ENCODE measurements around the gene RLN3. TPM values are rescaled to one million over a fixed set of nuclear protein-coding genes. Genes with fewer than 3 reads are reported as not detected.

RLN3 gene
- total and polyA plus RNA-seq, 9 of the 15 experiments (the other 6 are each of a cell fraction or from before 2014, with no cell fraction given) = 0.31 to 1.2 (median 0.71) TPM; not detected in 6

DNA sequence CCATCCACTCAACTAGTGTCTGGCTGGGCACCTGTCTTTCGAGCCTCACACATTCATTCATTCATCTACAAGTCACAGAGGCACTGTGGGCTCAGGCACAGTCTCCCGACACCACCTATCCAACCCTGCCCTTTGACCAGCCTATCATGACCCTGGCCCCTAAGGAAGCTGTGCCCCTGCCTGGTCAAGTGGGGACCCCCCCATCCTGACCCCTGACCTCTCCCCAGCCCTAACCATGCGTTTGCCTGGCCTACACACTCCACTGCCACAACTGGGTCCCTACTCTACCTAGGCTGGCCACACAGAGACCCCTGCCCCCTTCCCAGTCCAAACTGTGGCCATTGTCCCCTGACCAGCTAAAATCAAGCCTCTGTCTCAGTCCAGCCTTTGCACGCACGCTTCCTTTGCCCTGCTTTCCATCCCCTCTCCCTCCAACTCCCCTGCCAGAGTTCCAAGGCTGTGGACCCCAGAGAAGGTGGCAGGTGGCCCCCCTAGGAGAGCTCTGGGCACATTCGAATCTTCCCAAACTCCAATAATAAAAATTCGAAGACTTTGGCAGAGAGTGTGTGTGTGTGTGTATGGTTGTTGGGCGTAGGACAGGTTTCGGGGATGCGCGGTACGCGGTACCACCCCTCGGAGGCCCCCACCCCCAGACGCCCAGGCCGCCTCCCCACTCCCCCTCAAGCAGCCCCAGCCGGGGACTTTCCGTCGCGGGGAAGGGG, 3.2 kb downstream of the RLN3 start (continued):
- TF ChIP-seq ILF3 (IDR thresholded peaks at IDR 0.05; ENCODE audit: borderline replicate concordance) (no peak), XRCC3 (IDR thresholded peaks at IDR 0.05) (no peak), PTRF (tag; IDR thresholded peaks at IDR 0.05) (no peak), ZNF232 (CRISPR knock-in tag; IDR thresholded peaks at IDR 0.05) (no peak), GABPB1 (CRISPR knock-in tag; IDR thresholded peaks at IDR 0.05) (no peak), ZNF740 (CRISPR knock-in tag; IDR thresholded peaks at IDR 0.05) (peak; percentile 50; the same call in 1 of the 2 replicates), ZNF740 (tag; IDR thresholded peaks at IDR 0.05) (0 out of 4 replicates have a peak, but pooled peaks of 1 of the 2 experiments have one; percentile 16), ZBTB11 (CRISPR knock-in tag; IDR thresholded peaks at IDR 0.05) (no peak), ZNF24 (IDR thresholded peaks at IDR 0.05) (no peak), FOXK1 (CRISPR knock-in tag; IDR thresholded peaks at IDR 0.05; ENCODE audit: borderline replicate concordance) (no peak), TCF15 (CRISPR knock-in tag; IDR thresholded peaks at IDR 0.05) (no peak), ARID1B (IDR thresholded peaks at IDR 0.05) (no peak), TAF1 (IDR thresholded peaks at IDR 0.05; ENCODE audit: control insufficient read depth, extremely low read depth, insufficient read depth, low read length, severe bottlenecking) (no peak)
- TF ChIP-seq, protein P1, sequence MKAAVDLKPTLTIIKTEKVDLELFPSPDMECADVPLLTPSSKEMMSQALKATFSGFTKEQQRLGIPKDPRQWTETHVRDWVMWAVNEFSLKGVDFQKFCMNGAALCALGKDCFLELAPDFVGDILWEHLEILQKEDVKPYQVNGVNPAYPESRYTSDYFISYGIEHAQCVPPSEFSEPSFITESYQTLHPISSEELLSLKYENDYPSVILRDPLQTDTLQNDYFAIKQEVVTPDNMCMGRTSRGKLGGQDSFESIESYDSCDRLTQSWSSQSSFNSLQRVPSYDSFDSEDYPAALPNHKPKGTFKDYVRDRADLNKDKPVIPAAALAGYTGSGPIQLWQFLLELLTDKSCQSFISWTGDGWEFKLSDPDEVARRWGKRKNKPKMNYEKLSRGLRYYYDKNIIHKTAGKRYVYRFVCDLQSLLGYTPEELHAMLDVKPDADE (conservative IDR thresholded peaks at IDR 0.05; ENCODE audit: control insufficient read depth, low read depth, low read length) = no peak
- TF ChIP-seq, protein P2, sequence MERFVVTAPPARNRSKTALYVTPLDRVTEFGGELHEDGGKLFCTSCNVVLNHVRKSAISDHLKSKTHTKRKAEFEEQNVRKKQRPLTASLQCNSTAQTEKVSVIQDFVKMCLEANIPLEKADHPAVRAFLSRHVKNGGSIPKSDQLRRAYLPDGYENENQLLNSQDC (CRISPR knock-in tag; IDR thresholded peaks at IDR 0.05) = no peak
- TF ChIP-seq, protein P3, sequence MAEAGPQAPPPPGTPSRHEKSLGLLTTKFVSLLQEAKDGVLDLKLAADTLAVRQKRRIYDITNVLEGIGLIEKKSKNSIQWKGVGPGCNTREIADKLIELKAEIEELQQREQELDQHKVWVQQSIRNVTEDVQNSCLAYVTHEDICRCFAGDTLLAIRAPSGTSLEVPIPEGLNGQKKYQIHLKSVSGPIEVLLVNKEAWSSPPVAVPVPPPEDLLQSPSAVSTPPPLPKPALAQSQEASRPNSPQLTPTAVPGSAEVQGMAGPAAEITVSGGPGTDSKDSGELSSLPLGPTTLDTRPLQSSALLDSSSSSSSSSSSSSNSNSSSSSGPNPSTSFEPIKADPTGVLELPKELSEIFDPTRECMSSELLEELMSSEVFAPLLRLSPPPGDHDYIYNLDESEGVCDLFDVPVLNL (CRISPR knock-in tag; IDR thresholded peaks at IDR 0.05; ENCODE audit: low read depth) = 0 out of 2 replicates have a peak, but pooled peaks have one; percentile 31
- TF ChIP-seq, protein P4, sequence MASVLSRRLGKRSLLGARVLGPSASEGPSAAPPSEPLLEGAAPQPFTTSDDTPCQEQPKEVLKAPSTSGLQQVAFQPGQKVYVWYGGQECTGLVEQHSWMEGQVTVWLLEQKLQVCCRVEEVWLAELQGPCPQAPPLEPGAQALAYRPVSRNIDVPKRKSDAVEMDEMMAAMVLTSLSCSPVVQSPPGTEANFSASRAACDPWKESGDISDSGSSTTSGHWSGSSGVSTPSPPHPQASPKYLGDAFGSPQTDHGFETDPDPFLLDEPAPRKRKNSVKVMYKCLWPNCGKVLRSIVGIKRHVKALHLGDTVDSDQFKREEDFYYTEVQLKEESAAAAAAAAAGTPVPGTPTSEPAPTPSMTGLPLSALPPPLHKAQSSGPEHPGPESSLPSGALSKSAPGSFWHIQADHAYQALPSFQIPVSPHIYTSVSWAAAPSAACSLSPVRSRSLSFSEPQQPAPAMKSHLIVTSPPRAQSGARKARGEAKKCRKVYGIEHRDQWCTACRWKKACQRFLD (CRISPR knock-in tag; IDR thresholded peaks at IDR 0.05) = peak; percentile 51; the same call in 1 of the 2 replicates

Data from K562 (cell line).